ENCODE data around the gene UBE2E2. TPM values are rescaled to one million over a fixed set of nuclear protein-coding genes. Genes with fewer than 3 reads are reported as not detected.

Gene UBE2E2
- total RNA-seq, 1 donor from 2014 or later = 32.5 TPM

GRCh38 chr3:23589602-23590001, 386.5 kb downstream of the UBE2E2 start:
- TF ChIP-seq CTCF (conservative IDR thresholded peaks at IDR 0.05; ENCODE audit: low read depth, low read length) = no peak
- no peak overlapping the region for H3K4me3 ChIP-seq (ENCODE audit: low read depth, low read length)

GRCh38 chr3:23590424-23591273, 387.5 kb downstream of the UBE2E2 start:
- H3K4me3 ChIP-seq (ENCODE audit: low read depth, low read length) = no peak overlapping the region
- TF ChIP-seq CTCF (conservative IDR thresholded peaks at IDR 0.05; ENCODE audit: low read depth, low read length) = no peak
- no peak for DNase-seq (ENCODE audit: low read depth)

More at GRCh38 chr3:23589602-23590001, 386.5 kb downstream of the UBE2E2 start:
- DNase-seq (ENCODE audit: low read depth) = no peak

- DNase-seq (ENCODE audit: low read depth) = no peak
- H3K4me3 ChIP-seq (ENCODE audit: low read depth, low read length) = no peak overlapping the region
- TF ChIP-seq CTCF (conservative IDR thresholded peaks at IDR 0.05; ENCODE audit: low read depth, low read length) = no peak
Measured at GRCh38 chr3:23591374-23591773, 388.2 kb downstream of the UBE2E2 start.

GRCh38 chr3:23592961-23593931, 390.1 kb downstream of the UBE2E2 start:
- DNase-seq (ENCODE audit: low read depth) = no peak
- TF ChIP-seq CTCF (conservative IDR thresholded peaks at IDR 0.05; ENCODE audit: low read depth, low read length) = no peak
- H3K4me3 ChIP-seq (ENCODE audit: low read depth, low read length) = no peak overlapping the region

GRCh38 chr3:23594066-23594465, 390.9 kb downstream of the UBE2E2 start:
- DNase-seq (ENCODE audit: low read depth) = no peak
- no peak overlapping the region for H3K4me3 ChIP-seq (ENCODE audit: low read depth, low read length)
- TF ChIP-seq CTCF (conservative IDR thresholded peaks at IDR 0.05; ENCODE audit: low read depth, low read length) = no peak

- no peak overlapping the region for H3K4me3 ChIP-seq (ENCODE audit: low read depth, low read length)
- no peak for DNase-seq (ENCODE audit: low read depth)
- TF ChIP-seq CTCF (conservative IDR thresholded peaks at IDR 0.05; ENCODE audit: low read depth, low read length) = no peak
Measured at GRCh38 chr3:23594894-23595670, 392.0 kb downstream of the UBE2E2 start.

Data from epithelial cell of proximal tubule (primary cell).